SK-N-MC (cell line): ENCODE results near the gene KIR3DL3.
"Not testable (repeated sequence)": the region's sequence is repeated elsewhere in the genome, so short reads cannot be mapped to it uniquely, and the experiment has no call there.

Experiments used
- EZH2 ChIP-seq: fragments of 200-600 bp; sonication (generic); IDR thresholded peaks from one replicate; pipeline ENCODE4 v1.6.1; 2017; ENCODE audit warnings: antibody characterized with exemption
- FOXP2 ChIP-seq: optimal IDR thresholded peaks from 2 replicates; pipeline ENCODE3; 2011; ENCODE audit warnings: mild to moderate bottlenecking, moderate library complexity; ENCODE audit not compliant: insufficient read depth; ENCODE audit errors: extremely low read length, control extremely low read depth
- POLR2AphosphoS5 ChIP-seq: IDR thresholded peaks from 2 replicates; pipeline ENCODE4 v1.6.1; 2012; ENCODE audit warnings: mild to moderate bottlenecking, low read depth, low read length, borderline replicate concordance

- TF ChIP-seq EZH2, POLR2AphosphoS5, FOXP2: not testable (repeated sequence)
These were observed 54.7 kb downstream of the KIR3DL3 start for GRCh38 chr19:54778896-54779295.
